ENCODE data around the gene PROB1.

Gene PROB1

DNA sequence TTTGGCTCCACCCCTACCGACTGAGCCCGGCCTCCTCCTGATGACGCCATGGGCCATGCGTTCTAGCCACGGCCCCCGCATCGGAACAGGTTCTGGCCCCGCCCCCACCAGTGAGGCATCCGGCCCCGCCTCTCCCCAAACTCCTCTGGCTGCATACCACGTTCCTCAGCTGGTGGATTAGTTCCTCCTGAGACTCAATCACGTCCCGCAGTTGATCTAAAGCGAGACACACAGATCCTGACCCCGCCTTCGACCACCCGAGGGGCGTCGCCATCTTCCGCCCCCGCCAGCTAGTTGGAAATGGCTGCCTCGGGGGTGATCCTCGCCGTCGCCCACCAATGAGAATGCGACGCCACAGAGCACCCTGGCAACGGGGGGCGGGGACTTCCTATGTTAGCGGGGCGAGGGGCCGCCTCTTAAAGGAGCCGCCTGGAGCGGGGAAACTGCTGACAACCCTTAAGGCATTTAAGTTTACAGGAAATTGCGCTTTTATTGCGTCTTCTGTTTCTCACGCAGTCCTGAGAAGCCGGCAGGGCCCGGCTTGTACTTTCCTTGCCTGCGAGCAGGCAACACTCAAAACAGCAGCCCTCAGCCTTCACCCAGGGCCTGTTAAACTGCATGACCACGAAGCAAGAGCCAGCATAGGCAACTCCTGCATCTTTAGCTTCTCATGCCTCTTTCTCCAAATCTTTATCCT is 9.0 kb upstream of the PROB1 start, which contains the start of gene SPATA24:
Gene SPATA24, minus strand, starts transcription at position 303 of the 697 bp plus-strand sequence. Its CDS starts 29 bp downstream, at position 274.
- peak within 1 kb of the TSS; percentile 96 for H3K18ac ChIP-seq (ENCODE audit: low read length)
- H3K4me1 ChIP-seq (ENCODE audit: control insufficient read depth in 2 of 2, insufficient read depth in 1 of 2, low read depth in 1 of 2, low read length in 2 of 2) = peaks cover 4 to 6% of the 10 kb centered on the region in 2 donors
- no peak within 1 kb of the TSS for H4K8ac ChIP-seq (ENCODE audit: low read depth, low read length)
- peak within 1 kb of the TSS; percentile 53 to 83 for H3K4me3 ChIP-seq (ENCODE audit: low read length in 2 of 2)
- H3K27me3 ChIP-seq (ENCODE audit: control insufficient read depth in 3 of 3, insufficient read depth in 3 of 3, low read depth in 1 of 3, low read length in 3 of 3) = no peaks in the 10 kb centered on the region
- peak within 1 kb of the TSS; percentile 60 for H2BK5ac ChIP-seq (ENCODE audit: low read length)
- H2AK5ac ChIP-seq (ENCODE audit: low read depth, low read length) = no peak within 1 kb of the TSS
- H3K79me1 ChIP-seq (ENCODE audit: low read depth, low read length) = no peaks in the 10 kb centered on the region
- H2BK15ac ChIP-seq (ENCODE audit: low read length) = no peak within 1 kb of the TSS
- no peak within 1 kb of the TSS for H3K4ac ChIP-seq (ENCODE audit: low read length)
- H3K14ac ChIP-seq (ENCODE audit: low read length) = no peak within 1 kb of the TSS
- H3K9ac ChIP-seq (ENCODE audit: low read depth, low read length, poor library complexity) = peak within 1 kb of the TSS; percentile 82
- peaks cover 3 to 18% of the 10 kb centered on the region in 2 donors for H3K36me3 ChIP-seq (replicated peaks in 1 of 2; ENCODE audit: control insufficient read depth in 2 of 2, insufficient read depth in 2 of 2, low read length in 2 of 2)
- peak within 1 kb of the TSS; percentile 78 for H3K4me2 ChIP-seq (ENCODE audit: insufficient read depth, low read length, poor library complexity, severe bottlenecking)
- H3K27ac ChIP-seq (replicated peaks; ENCODE audit: low read length) = peak within 1 kb of the TSS; percentile 97
- no peak within 1 kb of the TSS for H3K23ac ChIP-seq (ENCODE audit: low read depth, low read length, poor library complexity)
- H4K91ac ChIP-seq (ENCODE audit: low read depth, low read length, poor library complexity) = no peak within 1 kb of the TSS
- no peak within 1 kb of the TSS for H2BK120ac ChIP-seq (ENCODE audit: low read depth, low read length)
- no peaks in the 10 kb centered on the region for H3K9me3 ChIP-seq (replicated peaks in 1 of 2; ENCODE audit: control insufficient read depth in 2 of 2, insufficient read depth in 1 of 2, low read depth in 1 of 2, low read length in 2 of 2)
- H2AFZ ChIP-seq (ENCODE audit: low read length) = peak within 1 kb of the TSS; percentile 97
- DNase-seq (ENCODE audit: low spot score) = peak; percentile 93
- H2BK12ac ChIP-seq (ENCODE audit: low read length) = no peak within 1 kb of the TSS
- WGBS, 2 donors (ENCODE audit: extremely low coverage in 2 of 2, insufficient read length in 2 of 2, insufficient replicate concordance in 1 of 2) = no CpG with 5 or more reads among the region's 41 CpGs

DNA sequence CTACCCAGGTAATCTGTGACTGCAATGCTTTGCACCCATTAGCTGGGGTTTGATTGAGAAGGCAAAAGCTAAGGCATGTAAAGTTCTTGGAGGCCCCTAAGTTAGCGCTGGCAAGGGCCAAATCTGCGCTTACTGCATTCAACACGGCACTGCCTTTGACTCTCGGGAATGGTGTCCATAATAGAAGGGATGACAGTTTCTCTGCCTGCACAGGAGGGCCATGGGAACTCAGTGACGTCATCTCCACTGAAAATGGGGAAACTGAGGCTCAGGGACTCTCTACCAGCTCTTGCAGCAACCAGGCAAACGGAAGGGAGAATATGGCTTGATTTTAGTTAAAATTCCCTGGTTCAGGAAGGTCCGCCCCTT is 8.5 kb upstream of the PROB1 start:
- Histone ChIP-seq H3K18ac (ENCODE audit: low read length) (peak overlapping the region; percentile 50), H2BK15ac (ENCODE audit: low read length) (no peak overlapping the region), H3K4me2 (ENCODE audit: insufficient read depth, low read length, poor library complexity, severe bottlenecking) (peak overlapping the region; percentile 78), H2BK120ac (ENCODE audit: low read depth, low read length) (no peak overlapping the region), H3K36me3 (replicated peaks in 1 of 2; ENCODE audit: control insufficient read depth in 2 of 2, insufficient read depth in 2 of 2, low read length in 2 of 2) (peaks cover 3 to 18% of the 10 kb centered on the region in 2 donors), H2AFZ (ENCODE audit: low read length) (peak overlapping the region; percentile 97), H3K79me1 (ENCODE audit: low read depth, low read length) (no peaks in the 10 kb centered on the region), H4K91ac (ENCODE audit: low read depth, low read length, poor library complexity) (no peak overlapping the region), H3K4me1 (ENCODE audit: control insufficient read depth in 2 of 2, insufficient read depth in 1 of 2, low read depth in 1 of 2, low read length in 2 of 2) (peaks cover 4 to 6% of the 10 kb centered on the region in 2 donors), H2BK5ac (ENCODE audit: low read length) (peak overlapping the region; percentile 60), H3K23ac (ENCODE audit: low read depth, low read length, poor library complexity) (no peak overlapping the region), H3K14ac (ENCODE audit: low read length) (no peak overlapping the region), H3K27me3 (ENCODE audit: control insufficient read depth in 3 of 3, insufficient read depth in 3 of 3, low read depth in 1 of 3, low read length in 3 of 3) (no peaks in the 10 kb centered on the region), H3K4ac (ENCODE audit: low read length) (no peak overlapping the region), H2AK5ac (ENCODE audit: low read depth, low read length) (no peak overlapping the region), H2BK12ac (ENCODE audit: low read length) (no peak overlapping the region), H3K9ac (ENCODE audit: low read depth, low read length, poor library complexity) (peak overlapping the region; percentile 82), H3K4me3 (ENCODE audit: low read length in 2 of 2) (peak overlapping the region; percentile 53 to 83), H4K8ac (ENCODE audit: low read depth, low read length) (no peak overlapping the region), H3K27ac (replicated peaks; ENCODE audit: low read length) (peak overlapping the region; percentile 97), H3K9me3 (replicated peaks in 1 of 2; ENCODE audit: control insufficient read depth in 2 of 2, insufficient read depth in 1 of 2, low read depth in 1 of 2, low read length in 2 of 2) (no peaks in the 10 kb centered on the region)
- DNase-seq (ENCODE audit: low spot score) = no peak
- no CpG with 5 or more reads among the region's 7 CpGs for WGBS, 2 donors (ENCODE audit: extremely low coverage in 2 of 2, insufficient read length in 2 of 2, insufficient replicate concordance in 1 of 2)

- Histone ChIP-seq H2BK5ac (ENCODE audit: low read length) (no peak overlapping the region), H2BK120ac (ENCODE audit: low read depth, low read length) (no peak overlapping the region), H4K8ac (ENCODE audit: low read depth, low read length) (no peak overlapping the region), H3K27me3 (ENCODE audit: control insufficient read depth in 3 of 3, insufficient read depth in 3 of 3, low read depth in 1 of 3, low read length in 3 of 3) (no peaks in the 10 kb centered on the region), H3K79me1 (ENCODE audit: low read depth, low read length) (no peaks in the 10 kb centered on the region), H3K4me2 (ENCODE audit: insufficient read depth, low read length, poor library complexity, severe bottlenecking) (no peak overlapping the region), H3K14ac (ENCODE audit: low read length) (no peak overlapping the region), H3K4me3 (ENCODE audit: low read length in 2 of 2) (no peak overlapping the region), H3K4ac (ENCODE audit: low read length) (no peak overlapping the region), H3K23ac (ENCODE audit: low read depth, low read length, poor library complexity) (no peak overlapping the region), H2AFZ (ENCODE audit: low read length) (no peak overlapping the region), H3K18ac (ENCODE audit: low read length) (no peak overlapping the region), H3K9ac (ENCODE audit: low read depth, low read length, poor library complexity) (no peak overlapping the region), H3K4me1 (ENCODE audit: control insufficient read depth in 2 of 2, insufficient read depth in 1 of 2, low read depth in 1 of 2, low read length in 2 of 2) (peaks cover 4 to 6% of the 10 kb centered on the region in 2 donors), H3K9me3 (replicated peaks in 1 of 2; ENCODE audit: control insufficient read depth in 2 of 2, insufficient read depth in 1 of 2, low read depth in 1 of 2, low read length in 2 of 2) (no peaks in the 10 kb centered on the region), H2BK15ac (ENCODE audit: low read length) (no peak overlapping the region), H3K27ac (replicated peaks; ENCODE audit: low read length) (no peak overlapping the region), H2AK5ac (ENCODE audit: low read depth, low read length) (no peak overlapping the region), H3K36me3 (replicated peaks in 1 of 2; ENCODE audit: control insufficient read depth in 2 of 2, insufficient read depth in 2 of 2, low read length in 2 of 2) (peaks cover 3 to 18% of the 10 kb centered on the region in 2 donors), H4K91ac (ENCODE audit: low read depth, low read length, poor library complexity) (no peak overlapping the region), H2BK12ac (ENCODE audit: low read length) (no peak overlapping the region)
- WGBS, 2 donors (ENCODE audit: extremely low coverage in 2 of 2, insufficient read length in 2 of 2, insufficient replicate concordance in 1 of 2) = no CpG with 5 or more reads among the region's 7 CpGs
- DNase-seq (ENCODE audit: low spot score) = no peak
These were observed 7.8 kb upstream of the PROB1 start for GRCh38 chr5:139402561-139403158.

GRCh38 chr5:139401546-139401945 is 6.6 kb upstream of the PROB1 start:
- Histone ChIP-seq H2AFZ (ENCODE audit: low read length) (no peak overlapping the region), H4K8ac (ENCODE audit: low read depth, low read length) (no peak overlapping the region), H3K27ac (replicated peaks; ENCODE audit: low read length) (no peak overlapping the region), H3K9ac (ENCODE audit: low read depth, low read length, poor library complexity) (no peak overlapping the region), H3K27me3 (ENCODE audit: control insufficient read depth in 3 of 3, insufficient read depth in 3 of 3, low read depth in 1 of 3, low read length in 3 of 3) (no peaks in the 10 kb centered on the region), H2BK5ac (ENCODE audit: low read length) (no peak overlapping the region), H3K18ac (ENCODE audit: low read length) (no peak overlapping the region), H3K36me3 (replicated peaks in 1 of 2; ENCODE audit: control insufficient read depth in 2 of 2, insufficient read depth in 2 of 2, low read length in 2 of 2) (peaks cover 3 to 18% of the 10 kb centered on the region in 2 donors), H3K14ac (ENCODE audit: low read length) (no peak overlapping the region), H3K79me1 (ENCODE audit: low read depth, low read length) (no peaks in the 10 kb centered on the region), H3K4me3 (ENCODE audit: low read length in 2 of 2) (no peak overlapping the region), H3K23ac (ENCODE audit: low read depth, low read length, poor library complexity) (no peak overlapping the region), H2BK15ac (ENCODE audit: low read length) (no peak overlapping the region), H2AK5ac (ENCODE audit: low read depth, low read length) (no peak overlapping the region), H2BK12ac (ENCODE audit: low read length) (no peak overlapping the region), H3K9me3 (replicated peaks in 1 of 2; ENCODE audit: control insufficient read depth in 2 of 2, insufficient read depth in 1 of 2, low read depth in 1 of 2, low read length in 2 of 2) (no peaks in the 10 kb centered on the region), H3K4ac (ENCODE audit: low read length) (no peak overlapping the region), H4K91ac (ENCODE audit: low read depth, low read length, poor library complexity) (no peak overlapping the region), H3K4me2 (ENCODE audit: insufficient read depth, low read length, poor library complexity, severe bottlenecking) (no peak overlapping the region), H3K4me1 (ENCODE audit: control insufficient read depth in 2 of 2, insufficient read depth in 1 of 2, low read depth in 1 of 2, low read length in 2 of 2) (peaks cover 4 to 6% of the 10 kb centered on the region in 2 donors), H2BK120ac (ENCODE audit: low read depth, low read length) (no peak overlapping the region)
- WGBS, 2 donors (ENCODE audit: extremely low coverage in 2 of 2, insufficient read length in 2 of 2, insufficient replicate concordance in 1 of 2) = no CpG with 5 or more reads among the region's 10 CpGs
- no peak for DNase-seq (ENCODE audit: low spot score)
